Vagina (tissue), 2 donors: ENCODE results near the gene ID1.

Experiments
- CTCF ChIP-seq, 3 experiments: fragments of 450-650 bp in 2 of 3; fragments of 200-600 bp in 1 of 3; sonication (generic) in 1 of 3; IDR thresholded peaks; one replicate each; pipeline ENCODE4 v1.5.1; 2017 to 2019; ENCODE audit warnings: antibody characterized with exemption in 3 of 3, mild to moderate bottlenecking in 2 of 3, moderate library complexity in 2 of 3
- POLR2A ChIP-seq, 2 donors: fragments of 450-650 bp; IDR thresholded peaks; one replicate each; pipeline ENCODE4 v1.6.1; 2017; ENCODE audit warnings: antibody characterized with exemption in 2 of 2, mild to moderate bottlenecking in 2 of 2, moderate library complexity in 2 of 2
- POLR2AphosphoS5 ChIP-seq, 2 donors: sonication (generic); formaldehyde crosslinking; IDR thresholded peaks; one replicate each; pipeline ENCODE4 v1.9.0; 2017; ENCODE audit warnings: antibody characterized with exemption in 2 of 2, mild to moderate bottlenecking in 2 of 2, low read depth in 1 of 2; ENCODE audit not compliant: insufficient read depth in 1 of 2

- TF ChIP-seq POLR2A (IDR thresholded peaks at IDR 0.05) (no peak), CTCF (IDR thresholded peaks at IDR 0.05) (no peak), POLR2AphosphoS5 (IDR thresholded peaks at IDR 0.05; ENCODE audit: insufficient read depth in 1 of 2, low read depth in 1 of 2) (no peak)
These were observed 2.7 kb downstream of the ID1 start for GRCh38 chr20:31607640-31608250.
